ENCODE results near the gene PLPPR2.

PLPPR2 gene

GRCh38 chr19:11356676-11357550 lies 1.7 kb downstream of the PLPPR2 start:
- DNase-seq (ENCODE audit: low read depth), result no peak
- no peak for TF ChIP-seq CTCF (IDR thresholded peaks at IDR 0.05; ENCODE audit: insufficient read depth, low read depth, low read length, missing control alignments)
- no peak overlapping the region for H3K4me3 ChIP-seq (ENCODE audit: low read depth, low read length)

DNA sequence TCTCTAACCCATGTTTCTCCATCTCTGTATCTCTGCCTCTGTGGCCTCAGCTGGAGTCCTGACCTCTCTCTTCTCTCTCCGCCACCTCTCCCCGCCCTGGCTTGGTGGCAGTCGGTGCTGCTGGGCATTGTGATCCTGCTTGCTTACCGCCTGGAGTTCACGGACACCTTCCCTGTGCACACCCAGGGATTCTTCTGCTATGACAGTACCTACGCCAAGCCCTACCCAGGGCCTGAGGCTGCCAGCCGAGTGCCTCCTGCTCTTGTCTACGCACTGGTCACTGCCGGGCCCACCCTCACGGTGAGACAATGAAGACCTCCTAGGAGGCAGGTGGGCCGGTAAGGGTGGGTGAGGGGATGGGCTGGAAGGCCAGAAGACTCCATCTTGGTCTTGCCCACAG lies 4.2 kb downstream of the PLPPR2 start:
- no peak overlapping the region for H3K4me3 ChIP-seq (ENCODE audit: low read depth, low read length)
- no peak for TF ChIP-seq CTCF (IDR thresholded peaks at IDR 0.05; ENCODE audit: insufficient read depth, low read depth, low read length, missing control alignments)
- no peak for DNase-seq (ENCODE audit: low read depth)

GRCh38 chr19:11361037-11361770 lies 6.0 kb downstream of the PLPPR2 start:
- H3K4me3 ChIP-seq (ENCODE audit: low read depth, low read length), result no peak overlapping the region
- DNase-seq (ENCODE audit: low read depth), result no peak
- no peak for TF ChIP-seq CTCF (IDR thresholded peaks at IDR 0.05; ENCODE audit: insufficient read depth, low read depth, low read length, missing control alignments)

DNA sequence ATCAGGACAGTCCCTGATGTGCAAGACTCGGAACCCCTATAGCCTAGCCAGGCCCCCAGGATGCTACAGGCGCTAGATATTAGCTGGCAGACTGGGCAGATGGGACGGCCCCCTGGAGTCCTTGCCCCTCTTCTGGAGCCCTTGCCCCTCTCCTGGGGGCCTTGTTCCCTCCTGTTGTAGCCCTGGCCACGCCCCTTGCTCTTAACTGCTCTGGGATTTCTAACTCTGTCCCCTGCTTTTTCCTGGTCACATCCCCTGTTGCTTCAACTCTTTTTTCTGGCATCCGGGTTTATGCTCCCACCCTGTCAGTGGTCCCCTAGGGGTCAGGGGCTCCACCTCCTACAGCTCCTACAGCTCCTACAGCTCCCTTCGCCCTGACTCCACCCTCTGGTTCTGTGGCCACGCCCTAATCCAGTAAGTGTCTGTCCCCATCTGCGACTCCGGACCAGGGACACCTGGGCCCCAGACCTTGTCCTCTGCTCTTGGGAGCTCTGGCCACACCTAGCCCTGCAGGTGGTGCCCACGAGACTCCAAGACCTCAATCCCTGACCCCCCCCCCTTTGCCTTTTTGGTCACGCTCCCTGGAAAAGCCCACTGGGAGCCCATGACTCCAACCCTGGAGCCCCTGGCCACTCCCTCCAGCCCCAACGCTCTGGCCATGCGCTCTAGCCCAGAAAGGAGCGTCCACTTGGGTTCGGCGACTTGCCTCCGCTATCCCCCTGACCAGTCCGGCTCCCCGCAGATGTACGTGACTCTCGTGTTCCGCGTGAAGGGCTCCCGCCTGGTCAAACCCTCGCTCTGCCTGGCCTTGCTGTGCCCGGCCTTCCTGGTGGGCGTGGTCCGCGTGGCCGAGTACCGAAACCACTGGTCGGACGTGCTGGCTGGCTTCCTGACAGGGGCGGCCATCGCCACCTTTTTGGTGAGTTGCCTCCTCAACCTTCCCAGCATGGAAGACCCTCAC lies 6.8 kb downstream of the PLPPR2 start:
- H3K4me3 ChIP-seq (ENCODE audit: low read depth, low read length), result no peak overlapping the region
- DNase-seq (ENCODE audit: low read depth), result no peak
- no peak for TF ChIP-seq CTCF (IDR thresholded peaks at IDR 0.05; ENCODE audit: insufficient read depth, low read depth, low read length, missing control alignments)

DNA sequence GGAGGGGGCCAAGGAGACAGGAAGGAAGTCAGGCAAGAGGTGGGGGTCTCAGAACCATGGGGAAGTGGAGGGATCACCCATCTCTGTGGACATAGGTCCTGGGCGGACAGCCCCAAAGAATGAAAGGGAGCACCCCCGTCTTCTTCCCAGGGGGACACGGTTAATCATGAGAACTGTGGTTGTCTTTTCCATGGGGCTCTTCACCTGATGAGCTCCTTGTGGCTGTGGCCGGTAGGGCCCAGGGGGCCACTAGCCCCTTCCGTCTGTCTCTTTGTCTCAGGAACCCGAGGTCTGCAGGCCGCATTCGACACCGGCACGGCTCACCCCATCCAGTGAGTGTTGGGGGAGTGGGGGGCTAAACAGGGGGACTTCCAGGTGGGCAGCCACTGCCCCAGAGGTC lies 8.6 kb downstream of the PLPPR2 start:
- H3K4me3 ChIP-seq (ENCODE audit: low read depth, low read length), result no peak overlapping the region
- TF ChIP-seq CTCF (IDR thresholded peaks at IDR 0.05; ENCODE audit: insufficient read depth, low read depth, low read length, missing control alignments), result no peak
- no peak for DNase-seq (ENCODE audit: low read depth)

GRCh38 chr19:11364296-11364904 lies 9.2 kb downstream of the PLPPR2 start:
- H3K4me3 ChIP-seq (ENCODE audit: low read depth, low read length), result no peak overlapping the region
- TF ChIP-seq CTCF (IDR thresholded peaks at IDR 0.05; ENCODE audit: insufficient read depth, low read depth, low read length, missing control alignments), result no peak
- DNase-seq (ENCODE audit: low read depth), result no peak
